Testis (tissue), 3 donors: Measurements from ENCODE around the gene EPHB1. TPM values are rescaled to one million over a fixed set of nuclear protein-coding genes. Genes with fewer than 3 reads are reported as not detected.
"Not testable (repeated sequence)": the region's sequence is repeated elsewhere in the genome, so short reads cannot be mapped to it uniquely, and the experiment has no call there.

Experiments used
- DNase-seq: peaks from one replicate; pipeline ENCODE4 v3.0.0-alpha.2; 2019
- H3K27ac ChIP-seq, 2 donors: fragments of 200-600 bp; sonication (generic); one replicate each; pipeline ENCODE4 v1.5.1; 2019
- H3K27me3 ChIP-seq: fragments of 200-600 bp; sonication (generic); one replicate; pipeline ENCODE4 v1.5.1; 2019
- H3K36me3 ChIP-seq: fragments of 200-600 bp; sonication (generic); one replicate; pipeline ENCODE4 v1.5.1; 2017; ENCODE audit warnings: low read depth; ENCODE audit errors: missing control alignments
- H3K4me1 ChIP-seq: fragments of 200-600 bp; sonication (generic); one replicate; pipeline ENCODE4 v1.5.1; 2019
- H3K4me3 ChIP-seq, 2 donors: fragments of 200-600 bp; sonication (generic); one replicate each; pipeline ENCODE4 v1.5.1; 2017 to 2019
- H3K9me3 ChIP-seq: fragments of 200-600 bp; sonication (generic); one replicate; pipeline ENCODE4 v1.5.1; 2017
- POLR2A ChIP-seq: fragments of 450-650 bp; IDR thresholded peaks from one replicate; pipeline ENCODE4 v1.6.1; 2017; ENCODE audit warnings: antibody characterized with exemption, mild to moderate bottlenecking, moderate library complexity
- WGBS, 2 donors: methylation state at CpG; one replicate each; pipeline ENCODE4 v1.1.5; 2018; 5-methylcytosine and 5-hydroxymethylcytosine counted together
- intact Hi-C: fragments of 100-400 bp; cut with DNase I; formaldehyde crosslinking; loops from one replicate; pipeline ENCODE4 v1.15.1; 2023; ENCODE audit warnings: low total_unique reads
- polyA plus RNA-seq: library from polyadenylated mRNA; stranded (reverse); fragments of 350-450 nt; fragmentation: Illumina TruSeq; extraction: RNeasy Lipid Tissue Mini Kit (QIAGEN cat#74804); gene quantifications from one replicate; pipeline ENCODE4 v1.2.3, GENCODE V29; 2014; ENCODE audit warnings: low read depth, low replicate concordance; ENCODE audit not compliant: insufficient read depth
- total RNA-seq, 2 donors: library from RNA; depleted of rRNA; stranded (reverse); fragments of >200 nt; gene quantifications; one replicate each; pipeline ENCODE4 v1.2.3, GENCODE V29; 2016
- TF ChIP-seq, protein P1 (sequence below), 3 experiments: fragments of 450-650 bp in 2 of 3; fragments of 200-600 bp in 1 of 3; sonication (generic) in 1 of 3; IDR thresholded peaks; one replicate each; pipeline ENCODE4 v1.5.1; 2016 to 2019; ENCODE audit warnings: antibody characterized with exemption in 3 of 3, mild to moderate bottlenecking in 2 of 3, moderate library complexity in 1 of 3

Gene EPHB1
- total and polyA plus RNA-seq, 3 donors from 2014 or later, result 20.8 to 37.1 (median 31.3) TPM

DNA sequence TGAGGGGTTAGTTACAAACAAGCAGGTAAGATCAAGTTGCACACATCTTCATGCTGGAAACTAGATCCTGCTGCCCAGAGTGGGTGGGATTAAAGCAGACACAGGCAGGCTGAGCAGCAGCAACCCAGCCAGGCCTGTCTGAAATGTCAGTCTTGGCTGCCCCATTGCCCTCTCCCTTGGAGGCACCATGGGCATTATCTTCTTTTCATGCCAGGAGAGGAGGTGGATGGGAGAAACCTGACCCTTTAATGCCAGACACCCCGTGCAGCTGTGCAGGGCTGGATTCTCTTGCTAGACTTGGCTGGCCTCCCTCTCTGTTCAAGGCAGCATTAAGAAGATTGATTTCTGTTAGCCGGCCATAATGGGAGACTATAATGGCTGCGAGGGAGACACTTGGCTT is 23.0 kb upstream of the EPHB1 start:
- intact Hi-C loops, result no loop called here
- DNase-seq, result no peak
- Histone ChIP-seq H3K4me3 (no peak overlapping the region), H3K9me3 (no peaks in the 10 kb centered on the region), H3K27ac (no peak overlapping the region), H3K4me1 (no peaks in the 10 kb centered on the region), H3K36me3 (no peaks in the 10 kb centered on the region), H3K27me3 (no peaks in the 10 kb centered on the region)
- TF ChIP-seq POLR2A, result no peak
- TF ChIP-seq, protein P1, sequence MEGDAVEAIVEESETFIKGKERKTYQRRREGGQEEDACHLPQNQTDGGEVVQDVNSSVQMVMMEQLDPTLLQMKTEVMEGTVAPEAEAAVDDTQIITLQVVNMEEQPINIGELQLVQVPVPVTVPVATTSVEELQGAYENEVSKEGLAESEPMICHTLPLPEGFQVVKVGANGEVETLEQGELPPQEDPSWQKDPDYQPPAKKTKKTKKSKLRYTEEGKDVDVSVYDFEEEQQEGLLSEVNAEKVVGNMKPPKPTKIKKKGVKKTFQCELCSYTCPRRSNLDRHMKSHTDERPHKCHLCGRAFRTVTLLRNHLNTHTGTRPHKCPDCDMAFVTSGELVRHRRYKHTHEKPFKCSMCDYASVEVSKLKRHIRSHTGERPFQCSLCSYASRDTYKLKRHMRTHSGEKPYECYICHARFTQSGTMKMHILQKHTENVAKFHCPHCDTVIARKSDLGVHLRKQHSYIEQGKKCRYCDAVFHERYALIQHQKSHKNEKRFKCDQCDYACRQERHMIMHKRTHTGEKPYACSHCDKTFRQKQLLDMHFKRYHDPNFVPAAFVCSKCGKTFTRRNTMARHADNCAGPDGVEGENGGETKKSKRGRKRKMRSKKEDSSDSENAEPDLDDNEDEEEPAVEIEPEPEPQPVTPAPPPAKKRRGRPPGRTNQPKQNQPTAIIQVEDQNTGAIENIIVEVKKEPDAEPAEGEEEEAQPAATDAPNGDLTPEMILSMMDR (IDR thresholded peaks at IDR 0.05), result no peak
- 79 to 80% methylated on average over 3 of the region's 3 CpGs for WGBS, 2 donors

DNA sequence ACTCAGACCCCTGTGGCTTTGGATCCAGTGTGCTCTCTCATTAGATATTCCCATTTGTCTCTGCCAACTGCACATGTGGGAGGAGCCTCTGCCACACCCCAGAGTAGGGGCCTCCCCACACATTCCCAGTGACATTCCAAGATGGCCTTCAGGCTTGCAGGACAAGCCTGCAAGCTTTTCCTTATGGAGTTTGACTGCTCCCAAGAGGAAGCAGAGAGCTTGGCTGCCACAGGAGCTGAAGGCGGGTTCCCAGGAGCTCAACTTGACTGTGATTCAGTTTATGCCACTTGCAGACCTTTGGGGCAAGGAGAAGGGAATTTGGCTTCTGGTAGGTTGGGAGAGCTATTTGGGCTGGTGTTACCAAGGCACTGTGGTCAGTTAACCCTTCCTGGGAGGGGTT is 22.5 kb upstream of the EPHB1 start:
- no peaks in the 10 kb centered on the region for H3K36me3 ChIP-seq
- H3K9me3 ChIP-seq, result no peaks in the 10 kb centered on the region
- TF ChIP-seq, protein P1 (IDR thresholded peaks at IDR 0.05), result no peak
- TF ChIP-seq POLR2A, result no peak
- 88 to 91% methylated on average over 1 of the region's 1 CpG for WGBS, 2 donors
- intact Hi-C loops, result no loop called here
- H3K27me3 ChIP-seq, result no peaks in the 10 kb centered on the region
- H3K4me3 ChIP-seq, result no peak overlapping the region
- no peak for DNase-seq
- H3K4me1 ChIP-seq, result no peaks in the 10 kb centered on the region
- no peak overlapping the region for H3K27ac ChIP-seq

DNA sequence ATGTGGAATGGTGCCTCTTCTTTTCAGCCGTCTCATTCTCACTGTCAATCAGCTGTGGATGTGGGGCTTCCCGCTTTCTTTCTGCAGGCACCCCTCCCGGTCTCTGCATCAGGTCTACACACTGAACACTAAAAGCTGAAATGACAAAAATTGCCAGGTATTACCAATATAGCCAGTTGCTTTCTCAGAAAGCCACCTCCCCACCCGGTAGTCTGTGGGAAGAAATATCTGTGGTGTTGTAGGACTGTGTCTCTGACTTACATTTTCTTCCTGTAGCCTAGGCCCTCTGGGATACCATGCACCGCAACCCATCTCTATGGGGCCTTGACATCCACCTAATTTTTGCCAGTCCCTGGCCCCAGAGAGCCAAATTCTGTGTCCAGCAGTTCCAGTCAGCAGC is 19.2 kb upstream of the EPHB1 start:
- Histone ChIP-seq H3K4me1 (no peaks in the 10 kb centered on the region), H3K36me3 (no peaks in the 10 kb centered on the region), H3K4me3 (no peak overlapping the region), H3K9me3 (no peaks in the 10 kb centered on the region), H3K27ac (no peak overlapping the region), H3K27me3 (no peaks in the 10 kb centered on the region)
- 92% methylated on average over 5 of the region's 5 CpGs for WGBS, 2 donors
- TF ChIP-seq, protein P1 (IDR thresholded peaks at IDR 0.05), result no peak
- TF ChIP-seq POLR2A, result no peak
- intact Hi-C loops, result no loop called here
- no peak for DNase-seq

DNA sequence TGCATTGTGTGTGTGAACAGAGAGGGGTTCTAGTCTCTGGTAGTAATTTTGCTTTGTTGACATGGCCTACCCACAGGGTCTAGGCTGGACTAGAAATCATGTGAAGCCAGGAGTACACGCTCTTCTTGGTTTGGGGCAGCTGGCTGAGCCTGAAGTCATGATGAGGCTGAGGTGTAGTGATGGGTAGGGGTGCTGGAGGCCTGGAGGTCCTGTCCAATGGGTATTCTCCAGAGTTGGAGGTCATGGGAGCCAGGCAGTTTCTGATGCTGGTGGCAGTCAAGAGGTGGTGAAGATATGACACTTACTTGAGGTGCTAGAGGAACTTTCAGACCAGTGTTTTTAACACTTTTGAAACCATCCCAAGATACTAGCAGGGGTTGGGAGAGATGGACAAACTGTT is 18.5 kb upstream of the EPHB1 start:
- Histone ChIP-seq H3K9me3 (no peaks in the 10 kb centered on the region), H3K36me3 (no peaks in the 10 kb centered on the region), H3K4me1 (no peaks in the 10 kb centered on the region), H3K4me3 (no peak overlapping the region), H3K27ac (no peak overlapping the region), H3K27me3 (no peaks in the 10 kb centered on the region)
- 96 to 100% methylated on average over 1 of the region's 1 CpG for WGBS, 2 donors
- TF ChIP-seq, protein P1 (IDR thresholded peaks at IDR 0.05), result no peak
- no peak for TF ChIP-seq POLR2A
- intact Hi-C loops, result no loop called here
- DNase-seq, result no peak

DNA sequence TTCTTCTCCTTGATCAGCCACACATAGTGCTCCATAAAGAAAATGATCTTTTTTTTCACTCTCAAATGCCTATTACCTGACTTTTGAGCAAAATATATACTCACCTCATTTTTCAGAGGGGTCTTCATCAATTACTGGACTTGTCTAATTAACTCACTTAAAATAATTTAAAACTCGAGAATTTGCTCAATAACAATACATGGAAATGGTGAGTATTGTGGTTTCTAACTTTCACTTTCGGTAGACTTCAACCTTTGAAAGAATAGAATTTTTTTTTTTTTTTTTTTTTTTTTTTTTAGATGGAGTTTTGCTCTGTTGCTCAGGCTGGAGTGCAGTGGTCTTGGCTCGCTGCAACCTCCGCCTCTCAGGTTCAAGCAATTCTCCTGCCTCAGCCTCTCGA is 17.7 kb upstream of the EPHB1 start:
- Histone ChIP-seq H3K27me3 (no peaks in the 10 kb centered on the region), H3K4me1 (no peaks in the 10 kb centered on the region), H3K4me3 (no peak overlapping the region), H3K9me3 (no peaks in the 10 kb centered on the region), H3K27ac (no peak overlapping the region), H3K36me3 (no peaks in the 10 kb centered on the region)
- TF ChIP-seq, protein P1 (IDR thresholded peaks at IDR 0.05), result no peak
- no peak for TF ChIP-seq POLR2A
- 89 to 93% methylated on average over 5 of the region's 5 CpGs for WGBS, 2 donors
- DNase-seq, result no peak
- intact Hi-C loops, result no loop called here

DNA sequence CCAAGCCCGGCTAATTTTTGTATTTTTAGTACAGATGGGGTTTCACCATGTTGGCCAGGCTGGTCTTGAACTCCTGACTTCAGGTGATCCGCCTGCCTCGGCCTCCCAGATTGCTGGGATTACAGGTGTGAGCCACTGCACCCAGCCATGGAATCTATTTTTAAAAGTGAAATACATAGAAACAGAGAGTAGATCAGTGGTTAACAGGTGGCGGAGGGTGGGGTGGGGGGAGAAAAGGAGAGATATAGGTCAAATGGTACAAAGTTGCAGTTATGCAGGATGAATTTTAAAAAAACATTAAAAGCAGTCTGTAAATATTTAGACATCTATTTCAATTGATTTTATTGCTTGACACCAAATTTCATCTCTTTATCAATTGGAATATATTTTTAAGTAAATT is 6.8 kb upstream of the EPHB1 start:
- 87 to 97% methylated on average over 4 of the region's 4 CpGs for WGBS, 2 donors
- H3K9me3 ChIP-seq, H3K4me3 ChIP-seq, H3K27ac ChIP-seq, intact Hi-C loops, DNase-seq, H3K27me3 ChIP-seq, H3K4me1 ChIP-seq, H3K36me3 ChIP-seq: not testable (repeated sequence)
